SK-N-SH treated with all-trans-retinoic acid at 6 μM for 48 hours (cell line): ENCODE results near the gene IRAK4.

Source experiments
- ATAC-seq: fragments of 200-7000 bp; cut with Tn5 transposase; 3 replicates; pipeline ENCODE4 v1.9.1; 2020; ENCODE audit warnings: mild to moderate bottlenecking, moderate library complexity
- ARNTL ChIP-seq: fragments of 450-650 bp; formaldehyde crosslinking; IDR thresholded peaks from 2 replicates; pipeline ENCODE4 v1.5.0; 2020; ENCODE audit warnings: low read depth, mild to moderate bottlenecking, moderate library complexity, borderline replicate concordance
- BACH2 ChIP-seq: fragments of 250-450 bp; sonication (Bioruptor Pico); IDR thresholded peaks from 2 replicates; pipeline ENCODE4 v1.9.0; 2021; ENCODE audit warnings: mild to moderate bottlenecking, borderline replicate concordance
- CSDC2 ChIP-seq: fragments of 250-450 bp; sonication (Bioruptor Pico); IDR thresholded peaks from 2 replicates; pipeline ENCODE4 v1.5.0; 2020; ENCODE audit warnings: mild to moderate bottlenecking, moderate library complexity
- ESRRG ChIP-seq: fragments of 250-450 bp; sonication (Bioruptor Pico); IDR thresholded peaks from 2 replicates; pipeline ENCODE4 v1.6.1; 2021; ENCODE audit warnings: mild to moderate bottlenecking
- GLIS3 ChIP-seq: fragments of 250-450 bp; sonication (Bioruptor Pico); IDR thresholded peaks from 2 replicates; pipeline ENCODE4 v1.5.0; 2020; ENCODE audit warnings: mild to moderate bottlenecking, moderate library complexity
- ISL1 ChIP-seq: fragments of 250-450 bp; sonication (Bioruptor Pico); IDR thresholded peaks from 2 replicates; pipeline ENCODE4 v2.1.2; 2022; ENCODE audit warnings: mild to moderate bottlenecking, moderate library complexity
- OSR1 ChIP-seq: fragments of 250-450 bp; sonication (Bioruptor Pico); IDR thresholded peaks from 2 replicates; pipeline ENCODE4 v1.8.0; 2022; ENCODE audit warnings: moderate library complexity, mild to moderate bottlenecking, inconsistent platforms
- PPARA ChIP-seq: fragments of 250-450 bp; sonication (Bioruptor Pico); IDR thresholded peaks from 2 replicates; pipeline ENCODE4 v1.5.0; 2020; ENCODE audit warnings: mild to moderate bottlenecking, borderline replicate concordance
- RARB ChIP-seq: fragments of 250-450 bp; sonication (Bioruptor Pico); IDR thresholded peaks from 2 replicates; pipeline ENCODE4 v1.8.0; 2021; ENCODE audit warnings: mild to moderate bottlenecking, moderate library complexity
- SNAI2 ChIP-seq: fragments of 250-450 bp; sonication (Bioruptor Pico); IDR thresholded peaks from 2 replicates; pipeline ENCODE4 v1.5.0; 2020; ENCODE audit warnings: mild to moderate bottlenecking, moderate library complexity
- TCF4 ChIP-seq: fragments of 250-450 bp; sonication (Bioruptor Pico); IDR thresholded peaks from 2 replicates; pipeline ENCODE4 v1.8.0; 2021; ENCODE audit warnings: mild to moderate bottlenecking, moderate library complexity, borderline replicate concordance
- TOX ChIP-seq: fragments of 250-450 bp; sonication (Bioruptor Pico); IDR thresholded peaks from 2 replicates; pipeline ENCODE4 v1.8.0; 2021; ENCODE audit warnings: mild to moderate bottlenecking, moderate library complexity, borderline replicate concordance
- ZC3H10 ChIP-seq: fragments of 250-450 bp; sonication (Bioruptor Pico); IDR thresholded peaks from 2 replicates; pipeline ENCODE4 v1.5.1; 2021; ENCODE audit warnings: mild to moderate bottlenecking, moderate library complexity
- ZFP3 ChIP-seq: fragments of 250-450 bp; sonication (Bioruptor Pico); IDR thresholded peaks from 2 replicates; pipeline ENCODE4 v1.5.0; 2020; ENCODE audit warnings: mild to moderate bottlenecking, moderate library complexity
- ZNF565 ChIP-seq: fragments of 450-650 bp; formaldehyde crosslinking; conservative IDR thresholded peaks from 2 replicates; pipeline ENCODE4 v1.5.0; 2020; ENCODE audit warnings: low read depth, mild to moderate bottlenecking, moderate library complexity
- ZNF70 ChIP-seq: fragments of 450-650 bp; formaldehyde crosslinking; IDR thresholded peaks from 2 replicates; pipeline ENCODE4 v1.5.0; 2020; ENCODE audit warnings: mild to moderate bottlenecking, moderate library complexity
- ZNF8 ChIP-seq: fragments of 450-650 bp; formaldehyde crosslinking; IDR thresholded peaks from 2 replicates; pipeline ENCODE4 v1.5.0; 2020; ENCODE audit warnings: mild to moderate bottlenecking, moderate library complexity
- TF ChIP-seq, protein P1 (sequence below): fragments of 250-450 bp; sonication (Bioruptor Pico); IDR thresholded peaks from 2 replicates; pipeline ENCODE4 v1.5.0; 2020; ENCODE audit warnings: mild to moderate bottlenecking, moderate library complexity
- TF ChIP-seq, protein P2 (sequence below): fragments of 250-450 bp; sonication (Bioruptor Pico); IDR thresholded peaks from 2 replicates; pipeline ENCODE4 v1.5.1; 2020; ENCODE audit warnings: low read depth, mild to moderate bottlenecking, moderate library complexity
- TF ChIP-seq, protein P3 (sequence below): fragments of 250-450 bp; sonication (Bioruptor Pico); IDR thresholded peaks from 2 replicates; pipeline ENCODE4 v1.5.1; 2021; ENCODE audit warnings: mild to moderate bottlenecking, moderate library complexity
- TF ChIP-seq, protein P4 (sequence below): fragments of 250-450 bp; sonication (Bioruptor Pico); IDR thresholded peaks from 2 replicates; pipeline ENCODE4 v1.8.0; 2020; ENCODE audit warnings: mild to moderate bottlenecking, moderate library complexity, borderline replicate concordance

The IRAK4 gene

DNA sequence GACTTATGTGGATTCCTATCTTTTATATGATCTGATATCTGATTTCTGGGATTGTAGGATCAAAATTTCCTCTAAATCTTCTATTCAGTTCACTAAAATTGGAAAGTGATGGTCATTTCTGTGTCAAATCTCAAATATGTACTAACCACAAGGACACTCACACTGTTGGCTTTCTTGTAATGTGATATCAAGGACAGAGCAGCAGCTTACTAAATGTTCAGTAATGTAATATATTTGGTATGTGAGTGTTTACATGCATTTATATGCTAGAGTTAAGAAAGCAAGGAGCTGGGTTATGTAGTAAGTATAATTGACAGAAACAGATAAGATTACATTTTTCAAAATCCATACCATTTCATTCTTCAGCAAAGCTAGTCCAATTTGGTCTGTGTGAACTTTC lies 16.6 kb upstream of the IRAK4 start:
- ATAC-seq: peak; percentile 99
- TF ChIP-seq, protein P1, sequence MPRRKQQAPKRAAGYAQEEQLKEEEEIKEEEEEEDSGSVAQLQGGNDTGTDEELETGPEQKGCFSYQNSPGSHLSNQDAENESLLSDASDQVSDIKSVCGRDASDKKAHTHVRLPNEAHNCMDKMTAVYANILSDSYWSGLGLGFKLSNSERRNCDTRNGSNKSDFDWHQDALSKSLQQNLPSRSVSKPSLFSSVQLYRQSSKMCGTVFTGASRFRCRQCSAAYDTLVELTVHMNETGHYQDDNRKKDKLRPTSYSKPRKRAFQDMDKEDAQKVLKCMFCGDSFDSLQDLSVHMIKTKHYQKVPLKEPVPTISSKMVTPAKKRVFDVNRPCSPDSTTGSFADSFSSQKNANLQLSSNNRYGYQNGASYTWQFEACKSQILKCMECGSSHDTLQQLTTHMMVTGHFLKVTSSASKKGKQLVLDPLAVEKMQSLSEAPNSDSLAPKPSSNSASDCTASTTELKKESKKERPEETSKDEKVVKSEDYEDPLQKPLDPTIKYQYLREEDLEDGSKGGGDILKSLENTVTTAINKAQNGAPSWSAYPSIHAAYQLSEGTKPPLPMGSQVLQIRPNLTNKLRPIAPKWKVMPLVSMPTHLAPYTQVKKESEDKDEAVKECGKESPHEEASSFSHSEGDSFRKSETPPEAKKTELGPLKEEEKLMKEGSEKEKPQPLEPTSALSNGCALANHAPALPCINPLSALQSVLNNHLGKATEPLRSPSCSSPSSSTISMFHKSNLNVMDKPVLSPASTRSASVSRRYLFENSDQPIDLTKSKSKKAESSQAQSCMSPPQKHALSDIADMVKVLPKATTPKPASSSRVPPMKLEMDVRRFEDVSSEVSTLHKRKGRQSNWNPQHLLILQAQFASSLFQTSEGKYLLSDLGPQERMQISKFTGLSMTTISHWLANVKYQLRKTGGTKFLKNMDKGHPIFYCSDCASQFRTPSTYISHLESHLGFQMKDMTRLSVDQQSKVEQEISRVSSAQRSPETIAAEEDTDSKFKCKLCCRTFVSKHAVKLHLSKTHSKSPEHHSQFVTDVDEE (CRISPR knock-in tag): 0 out of 2 replicates have a peak, but pooled peaks have one; percentile 16
- TF ChIP-seq, protein P2, sequence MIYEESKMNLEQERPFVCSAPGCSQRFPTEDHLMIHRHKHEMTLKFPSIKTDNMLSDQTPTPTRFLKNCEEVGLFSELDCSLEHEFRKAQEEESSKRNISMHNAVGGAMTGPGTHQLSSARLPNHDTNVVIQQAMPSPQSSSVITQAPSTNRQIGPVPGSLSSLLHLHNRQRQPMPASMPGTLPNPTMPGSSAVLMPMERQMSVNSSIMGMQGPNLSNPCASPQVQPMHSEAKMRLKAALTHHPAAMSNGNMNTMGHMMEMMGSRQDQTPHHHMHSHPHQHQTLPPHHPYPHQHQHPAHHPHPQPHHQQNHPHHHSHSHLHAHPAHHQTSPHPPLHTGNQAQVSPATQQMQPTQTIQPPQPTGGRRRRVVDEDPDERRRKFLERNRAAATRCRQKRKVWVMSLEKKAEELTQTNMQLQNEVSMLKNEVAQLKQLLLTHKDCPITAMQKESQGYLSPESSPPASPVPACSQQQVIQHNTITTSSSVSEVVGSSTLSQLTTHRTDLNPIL (CRISPR knock-in tag): no peak
- peak; percentile 78 for TF ChIP-seq ISL1 (CRISPR knock-in tag)
- TF ChIP-seq, protein P3, sequence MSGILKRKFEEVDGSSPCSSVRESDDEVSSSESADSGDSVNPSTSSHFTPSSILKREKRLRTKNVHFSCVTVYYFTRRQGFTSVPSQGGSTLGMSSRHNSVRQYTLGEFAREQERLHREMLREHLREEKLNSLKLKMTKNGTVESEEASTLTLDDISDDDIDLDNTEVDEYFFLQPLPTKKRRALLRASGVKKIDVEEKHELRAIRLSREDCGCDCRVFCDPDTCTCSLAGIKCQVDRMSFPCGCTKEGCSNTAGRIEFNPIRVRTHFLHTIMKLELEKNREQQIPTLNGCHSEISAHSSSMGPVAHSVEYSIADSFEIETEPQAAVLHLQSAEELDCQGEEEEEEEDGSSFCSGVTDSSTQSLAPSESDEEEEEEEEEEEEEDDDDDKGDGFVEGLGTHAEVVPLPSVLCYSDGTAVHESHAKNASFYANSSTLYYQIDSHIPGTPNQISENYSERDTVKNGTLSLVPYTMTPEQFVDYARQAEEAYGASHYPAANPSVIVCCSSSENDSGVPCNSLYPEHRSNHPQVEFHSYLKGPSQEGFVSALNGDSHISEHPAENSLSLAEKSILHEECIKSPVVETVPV (CRISPR knock-in tag): 0 out of 2 replicates have a peak, but pooled peaks have one; percentile 32
- no peak for TF ChIP-seq ZC3H10 (CRISPR knock-in tag)

DNA sequence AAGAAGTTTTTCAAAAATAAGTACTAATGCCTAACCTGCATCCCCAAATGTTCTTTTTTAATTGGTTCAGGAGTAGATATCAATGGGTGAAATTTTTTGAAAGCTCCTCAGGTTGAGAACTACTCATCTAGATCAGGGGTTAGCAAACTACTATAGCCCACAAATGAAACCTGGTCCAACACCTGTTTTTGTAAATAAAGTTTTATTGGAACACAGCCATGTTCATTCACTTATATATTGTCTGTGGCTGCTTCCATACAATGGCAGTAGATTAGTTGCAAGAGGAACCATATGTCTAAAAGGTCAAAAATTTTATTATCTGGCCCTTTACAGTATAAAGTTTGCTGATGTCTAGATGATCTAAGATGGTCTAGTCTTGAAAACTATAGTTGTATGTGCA lies 13.9 kb upstream of the IRAK4 start:
- TF ChIP-seq ZNF70 (CRISPR knock-in tag): no peak
- TF ChIP-seq GLIS3: no peak
- TF ChIP-seq CSDC2: no peak
- no peak for TF ChIP-seq ZFP3 (CRISPR knock-in tag)
- TF ChIP-seq, protein P2 (CRISPR knock-in tag): no peak
- no peak for TF ChIP-seq ZC3H10 (CRISPR knock-in tag)
- TF ChIP-seq PPARA: no peak
- no peak for TF ChIP-seq TCF4 (CRISPR knock-in tag)
- no peak for TF ChIP-seq TOX (CRISPR knock-in tag)
- no peak for TF ChIP-seq SNAI2 (CRISPR knock-in tag)
- TF ChIP-seq RARB (CRISPR knock-in tag): no peak
- no peak for TF ChIP-seq BACH2 (CRISPR knock-in tag)
- no peak for TF ChIP-seq ZNF8 (CRISPR knock-in tag)
- TF ChIP-seq, protein P3 (CRISPR knock-in tag): no peak
- TF ChIP-seq ARNTL (CRISPR knock-in tag): no peak
- TF ChIP-seq, all 23 proteins: peak for 0

DNA sequence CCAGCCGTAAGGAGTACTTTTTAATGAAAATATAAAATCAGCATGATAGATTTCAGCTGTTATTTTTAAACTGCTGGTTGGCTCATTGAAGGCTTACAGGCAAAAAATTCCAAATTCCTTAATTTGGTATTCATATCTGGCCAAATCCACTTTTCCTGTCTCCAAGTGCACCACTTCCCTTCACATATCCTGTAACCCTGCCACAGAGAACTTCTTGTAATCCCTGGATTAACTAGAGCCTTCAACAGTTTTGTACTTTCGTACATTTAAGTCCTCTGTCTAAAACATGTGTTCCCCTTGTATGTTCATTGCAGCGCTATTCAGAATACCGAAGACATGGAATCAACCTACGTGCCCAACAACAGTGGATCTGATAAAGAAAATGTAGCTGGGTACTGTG lies 9.7 kb upstream of the IRAK4 start:
- TF ChIP-seq, protein P4, sequence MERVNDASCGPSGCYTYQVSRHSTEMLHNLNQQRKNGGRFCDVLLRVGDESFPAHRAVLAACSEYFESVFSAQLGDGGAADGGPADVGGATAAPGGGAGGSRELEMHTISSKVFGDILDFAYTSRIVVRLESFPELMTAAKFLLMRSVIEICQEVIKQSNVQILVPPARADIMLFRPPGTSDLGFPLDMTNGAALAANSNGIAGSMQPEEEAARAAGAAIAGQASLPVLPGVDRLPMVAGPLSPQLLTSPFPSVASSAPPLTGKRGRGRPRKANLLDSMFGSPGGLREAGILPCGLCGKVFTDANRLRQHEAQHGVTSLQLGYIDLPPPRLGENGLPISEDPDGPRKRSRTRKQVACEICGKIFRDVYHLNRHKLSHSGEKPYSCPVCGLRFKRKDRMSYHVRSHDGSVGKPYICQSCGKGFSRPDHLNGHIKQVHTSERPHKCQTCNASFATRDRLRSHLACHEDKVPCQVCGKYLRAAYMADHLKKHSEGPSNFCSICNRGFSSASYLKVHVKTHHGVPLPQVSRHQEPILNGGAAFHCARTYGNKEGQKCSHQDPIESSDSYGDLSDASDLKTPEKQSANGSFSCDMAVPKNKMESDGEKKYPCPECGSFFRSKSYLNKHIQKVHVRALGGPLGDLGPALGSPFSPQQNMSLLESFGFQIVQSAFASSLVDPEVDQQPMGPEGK (CRISPR knock-in tag): no peak
- TF ChIP-seq OSR1 (CRISPR knock-in tag) (no peak), GLIS3 (no peak), ESRRG (CRISPR knock-in tag) (no peak), ISL1 (CRISPR knock-in tag) (no peak), ZNF565 (no peak)
- no peak for ATAC-seq

More for the DNA sequence above, 13.9 kb upstream of the IRAK4 start:
- ATAC-seq: no peak
